A172 (cell line): ENCODE measurements around the gene VIPR1. TPM values are rescaled to one million over a fixed set of nuclear protein-coding genes. Genes with fewer than 3 reads are reported as not detected.

Experiments used
- DNase-seq: peaks from one replicate; pipeline ENCODE4 v3.0.0-alpha.2; 2015; ENCODE audit warnings: low spot score
- total RNA-seq: library from RNA; depleted of rRNA; stranded (reverse); fragments of >200 nt; shearing (Covaris generic); gene quantifications from 2 replicates; pipeline ENCODE4 v1.2.3, GENCODE V29; 2014; rRNA removed

The VIPR1 gene, protein sequence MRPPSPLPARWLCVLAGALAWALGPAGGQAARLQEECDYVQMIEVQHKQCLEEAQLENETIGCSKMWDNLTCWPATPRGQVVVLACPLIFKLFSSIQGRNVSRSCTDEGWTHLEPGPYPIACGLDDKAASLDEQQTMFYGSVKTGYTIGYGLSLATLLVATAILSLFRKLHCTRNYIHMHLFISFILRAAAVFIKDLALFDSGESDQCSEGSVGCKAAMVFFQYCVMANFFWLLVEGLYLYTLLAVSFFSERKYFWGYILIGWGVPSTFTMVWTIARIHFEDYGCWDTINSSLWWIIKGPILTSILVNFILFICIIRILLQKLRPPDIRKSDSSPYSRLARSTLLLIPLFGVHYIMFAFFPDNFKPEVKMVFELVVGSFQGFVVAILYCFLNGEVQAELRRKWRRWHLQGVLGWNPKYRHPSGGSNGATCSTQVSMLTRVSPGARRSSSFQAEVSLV
- not detected in 2 replicates for total RNA-seq

DNA sequence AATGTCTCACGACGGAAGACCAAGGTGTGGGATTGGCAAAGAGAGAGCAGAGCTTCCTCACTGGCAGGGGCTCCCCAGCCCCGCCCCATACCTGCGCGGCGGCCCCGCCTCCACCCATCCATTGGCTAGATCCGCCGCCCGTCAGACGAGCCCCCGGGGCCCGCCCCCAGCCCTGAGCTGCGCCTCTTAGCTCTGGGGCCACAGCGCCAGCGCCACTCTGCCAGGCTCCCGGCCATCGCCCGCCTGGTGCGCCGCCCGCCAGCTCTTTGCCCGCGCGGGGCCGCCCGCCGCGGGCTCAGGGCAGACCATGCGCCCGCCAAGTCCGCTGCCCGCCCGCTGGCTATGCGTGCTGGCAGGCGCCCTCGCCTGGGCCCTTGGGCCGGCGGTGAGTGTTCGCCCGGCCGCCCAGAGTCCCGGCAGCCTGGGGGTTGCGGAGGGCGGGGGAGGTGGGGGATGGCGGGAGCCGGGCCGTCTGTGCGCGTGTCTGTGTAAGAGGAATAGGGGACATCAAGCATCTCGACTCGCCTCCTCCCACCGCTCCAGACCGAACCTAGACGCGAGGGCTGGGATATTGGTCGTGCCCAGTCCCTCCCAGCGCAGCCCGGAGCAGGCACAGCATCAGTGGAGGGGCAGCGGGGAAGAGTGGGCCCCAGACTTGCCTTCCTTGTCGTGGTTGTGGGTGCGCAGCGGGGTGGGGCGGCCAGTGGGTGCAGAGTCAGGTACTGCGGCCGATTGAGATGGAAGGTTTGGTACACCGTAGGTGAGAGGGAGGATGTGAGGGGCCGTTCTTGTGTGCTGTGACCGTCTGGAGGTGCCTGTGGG, at the start of gene VIPR1:
TSS of gene VIPR1 (plus strand) at position 215 of the 822 bp plus-strand sequence. CDS start at position 308, 93 bp downstream.
- no peak for DNase-seq

DNA sequence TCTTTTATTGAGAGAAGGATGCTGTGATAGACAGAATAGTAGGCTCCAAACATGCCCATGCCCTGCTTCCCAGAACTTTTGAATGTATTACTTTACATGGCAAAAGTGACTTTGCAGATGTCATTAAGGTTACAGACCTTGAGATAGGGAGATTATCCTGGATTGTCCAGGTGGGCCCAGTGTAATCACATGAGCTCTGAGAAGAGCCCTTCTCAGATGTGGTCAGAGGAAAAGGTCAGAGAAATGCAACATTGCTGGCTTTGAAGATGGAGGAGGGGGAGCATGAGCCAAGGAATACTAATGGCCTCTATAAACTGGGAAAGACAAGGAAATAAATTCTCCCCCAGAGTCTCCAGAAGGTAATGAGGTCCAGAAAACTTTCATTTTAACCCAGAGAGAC, 46.2 kb upstream of the VIPR1 start:
- no peak for DNase-seq

DNA sequence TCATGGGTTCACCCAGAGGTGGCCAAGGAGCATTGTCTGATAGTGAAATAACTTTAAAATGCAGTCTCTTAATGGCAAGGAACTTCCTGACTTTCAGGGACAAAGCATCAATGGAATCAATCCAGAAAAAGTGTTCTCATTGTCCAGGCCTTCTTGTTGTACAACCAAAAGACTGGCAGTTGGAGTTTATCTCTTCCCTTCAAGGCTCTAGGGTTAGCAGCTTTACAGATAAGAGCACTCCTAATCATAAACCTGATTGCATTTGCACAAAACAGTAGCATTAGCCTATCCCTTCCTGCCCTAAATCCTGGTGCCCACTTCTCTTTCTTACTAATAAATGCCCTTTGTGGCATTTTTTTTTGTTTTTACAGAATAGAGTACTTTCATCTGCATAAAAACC, 43.3 kb upstream of the VIPR1 start:
- no peak for DNase-seq

DNA sequence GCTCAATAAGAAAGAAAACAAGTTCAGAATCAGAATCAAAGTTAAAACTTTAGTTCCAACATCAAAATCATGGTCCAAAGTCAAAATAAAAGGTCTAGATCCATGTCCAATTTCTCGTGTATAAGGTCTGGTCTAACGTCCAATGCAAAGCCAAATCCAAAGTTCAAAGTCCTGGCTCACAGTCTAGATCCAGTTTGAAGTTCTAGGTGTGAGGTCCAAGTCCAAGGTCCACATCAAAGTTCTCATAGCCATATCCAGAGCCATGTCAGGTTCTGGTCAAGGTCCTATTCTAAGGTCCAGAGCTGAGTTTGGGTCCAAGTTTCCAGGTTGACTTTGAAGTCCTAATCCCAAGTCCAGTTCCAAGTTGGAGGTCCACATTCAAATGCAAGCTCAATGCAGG, 40.7 kb upstream of the VIPR1 start:
- no peak for DNase-seq

DNA sequence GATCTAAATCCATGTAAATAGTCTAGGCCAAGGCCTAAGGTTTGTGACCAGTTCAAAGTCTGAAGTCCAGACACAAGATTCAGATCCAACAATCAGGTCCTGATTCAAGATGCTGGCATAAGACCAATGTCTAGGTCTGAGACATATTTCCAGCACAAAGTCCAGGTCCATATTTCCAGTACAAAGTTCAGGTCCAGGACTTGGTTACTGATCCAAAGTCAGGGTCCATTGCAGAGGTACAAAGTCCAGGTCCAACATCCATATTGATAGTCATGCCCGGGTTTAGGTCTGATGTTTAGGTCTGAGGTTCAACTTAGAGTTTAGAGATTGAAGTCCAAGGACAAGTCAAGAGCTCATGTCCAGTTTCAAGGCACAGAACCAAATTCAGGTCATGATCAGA, 39.4 kb upstream of the VIPR1 start:
- DNase-seq, result no peak

DNA sequence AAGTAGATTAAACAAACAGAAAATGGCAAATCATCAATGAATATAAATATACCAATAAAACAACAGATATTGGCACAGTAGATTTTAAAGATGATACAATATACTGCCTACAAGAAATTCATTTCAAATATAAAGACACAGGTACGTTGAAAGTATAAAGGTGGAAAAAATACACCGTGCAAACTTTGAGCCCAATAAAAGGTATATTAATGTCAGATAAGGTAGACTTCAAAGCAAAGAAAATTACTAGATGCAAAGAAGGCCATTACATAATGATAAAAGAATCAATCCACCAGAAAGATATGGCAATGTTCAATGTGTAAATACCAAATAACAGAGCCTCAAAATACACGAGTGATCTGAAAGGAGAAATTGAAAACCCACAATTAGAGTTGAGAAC, 34.3 kb upstream of the VIPR1 start:
- DNase-seq, result no peak

DNA sequence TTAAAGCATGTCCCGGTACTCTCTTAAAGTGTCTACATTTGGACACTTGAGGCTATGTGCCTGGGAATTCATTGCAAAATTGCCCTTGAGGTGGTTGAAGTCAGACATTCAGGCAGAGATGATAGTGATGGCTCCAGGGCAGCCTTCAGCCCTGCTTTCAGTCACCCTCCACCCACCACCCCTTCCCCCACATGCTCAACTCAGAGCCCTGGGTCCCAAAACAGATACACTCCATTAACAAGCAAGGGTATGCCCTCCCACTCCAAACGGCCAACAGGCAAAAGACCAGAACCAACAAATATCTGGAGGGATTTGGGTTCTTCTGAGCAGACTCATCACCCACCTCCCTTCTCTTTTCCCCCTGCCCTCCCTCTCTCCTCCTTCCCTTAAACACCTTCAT, 29.9 kb upstream of the VIPR1 start:
- DNase-seq, result no peak

DNA sequence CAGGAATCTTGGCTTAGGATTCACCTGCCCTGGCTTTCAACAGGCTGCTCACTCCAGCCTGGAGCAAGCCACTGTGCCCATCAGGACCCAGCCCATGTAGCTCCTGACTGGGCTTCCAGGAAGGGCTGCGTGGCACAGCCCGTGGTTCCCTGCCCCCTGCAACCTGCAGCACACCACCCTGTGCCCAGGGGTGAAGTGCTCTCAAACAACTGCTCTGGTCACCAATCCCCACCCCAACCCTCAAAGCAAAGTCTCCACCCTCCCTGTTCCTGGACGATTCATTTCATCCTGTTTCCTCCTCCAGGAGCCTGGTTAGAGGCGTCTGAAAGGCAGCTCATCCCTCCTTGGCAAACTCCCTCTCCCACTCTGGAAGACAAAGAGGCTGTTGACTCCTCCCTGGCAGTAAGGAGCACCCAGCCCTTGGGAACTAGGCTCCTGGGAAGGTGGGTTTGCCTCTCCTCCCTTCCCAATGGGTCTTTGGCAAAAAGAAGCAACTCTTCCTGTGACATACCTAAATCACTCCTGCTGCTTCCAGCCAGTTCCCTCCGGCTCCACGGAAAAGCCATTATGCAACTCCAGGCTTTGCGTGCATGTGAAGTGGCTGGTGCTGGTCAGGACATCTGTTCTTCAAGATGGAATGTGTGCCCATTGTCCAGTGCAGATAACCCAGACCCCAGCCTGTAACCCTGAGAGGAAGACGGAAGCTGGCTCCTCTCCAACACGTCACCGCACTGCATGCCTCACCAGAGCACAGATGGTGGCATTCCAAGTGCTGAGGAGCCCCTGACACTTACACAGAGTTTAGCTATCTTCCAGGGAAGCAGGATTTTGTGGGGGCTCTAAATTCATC, 29.1 kb upstream of the VIPR1 start:
- DNase-seq, result no peak

DNA sequence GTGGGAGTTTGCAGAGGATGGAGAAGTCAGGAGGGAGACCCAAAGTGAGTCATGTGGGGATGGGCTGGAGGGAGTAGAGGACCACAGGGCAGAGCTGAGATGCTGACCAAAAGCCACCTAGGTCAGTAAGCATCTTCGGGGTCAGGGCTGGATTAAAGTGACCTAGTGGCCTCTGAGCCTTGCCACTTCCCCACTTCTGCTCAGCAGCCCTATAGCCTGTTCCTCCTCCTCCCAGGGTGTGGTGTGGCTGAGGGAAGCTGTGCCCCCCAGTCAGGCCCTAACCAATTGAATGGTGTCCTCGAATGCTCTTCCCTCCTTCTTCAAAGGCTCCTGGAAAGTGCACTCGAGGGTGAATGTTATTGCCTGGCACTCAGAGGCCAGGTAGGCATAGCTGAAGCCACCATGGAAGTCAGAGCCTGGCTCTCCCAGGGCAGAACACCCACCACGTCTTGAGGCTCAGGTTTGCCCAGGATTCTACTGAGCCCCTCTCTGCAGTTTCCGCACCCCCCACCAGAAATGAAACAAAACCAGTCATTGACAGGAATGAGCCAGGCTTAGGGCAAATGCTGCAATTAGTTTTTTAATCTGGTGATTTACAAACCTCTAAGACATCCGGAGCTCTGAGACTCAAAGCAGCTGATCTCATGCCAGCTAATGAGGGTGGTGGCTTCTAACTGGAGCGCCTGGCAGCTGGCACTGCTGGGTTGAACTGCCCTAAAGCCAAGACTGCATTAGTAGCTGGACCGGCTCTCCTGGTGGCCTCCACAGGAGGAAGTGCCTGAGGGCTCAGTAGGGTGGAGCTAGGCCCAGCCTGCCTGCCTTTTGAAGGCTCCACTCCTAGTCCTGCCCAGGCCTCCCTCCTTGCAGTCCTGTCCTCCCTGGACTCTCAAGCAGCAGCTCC, 26.0 kb upstream of the VIPR1 start:
- DNase-seq, result peak; percentile 48

DNA sequence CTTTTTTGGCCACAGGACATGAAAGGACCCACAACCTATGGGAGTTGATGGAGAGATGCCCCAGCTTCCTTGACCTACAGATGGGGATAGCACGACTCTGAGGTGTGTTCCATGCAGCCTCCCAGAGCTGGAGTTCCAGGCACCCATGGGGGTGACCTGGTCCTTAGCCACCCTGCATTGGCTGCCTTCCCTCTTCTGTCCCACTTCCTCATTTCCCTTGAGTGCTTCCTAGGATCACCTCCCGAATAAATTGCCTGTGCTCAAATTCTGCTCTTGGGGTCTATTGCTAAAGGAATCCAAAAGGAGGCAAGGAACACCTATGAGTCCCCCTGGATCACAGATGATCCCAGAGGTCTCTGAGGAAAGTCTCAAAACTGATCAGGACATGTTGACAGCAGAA, 24.7 kb upstream of the VIPR1 start:
- DNase-seq, result no peak

DNA sequence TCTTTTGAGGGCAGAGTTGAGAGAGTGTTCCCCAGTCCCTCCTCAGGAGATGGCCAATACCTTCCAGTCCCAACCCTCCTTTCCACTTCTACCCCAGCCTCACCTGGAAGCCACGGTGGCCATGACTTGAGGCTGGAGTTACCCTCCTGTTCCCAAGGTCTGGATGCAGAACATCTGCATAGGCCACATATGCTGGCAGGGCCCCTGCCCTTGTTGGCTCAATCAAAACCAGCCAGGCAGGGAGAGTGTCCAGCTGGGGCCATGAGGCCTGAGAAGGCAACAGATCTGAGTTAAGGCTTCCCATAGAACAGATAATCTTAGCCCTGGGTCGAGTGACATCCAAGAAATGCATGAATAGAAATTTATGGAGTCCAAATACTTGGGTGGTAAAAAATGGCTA, 23.6 kb upstream of the VIPR1 start:
- DNase-seq, result no peak

DNA sequence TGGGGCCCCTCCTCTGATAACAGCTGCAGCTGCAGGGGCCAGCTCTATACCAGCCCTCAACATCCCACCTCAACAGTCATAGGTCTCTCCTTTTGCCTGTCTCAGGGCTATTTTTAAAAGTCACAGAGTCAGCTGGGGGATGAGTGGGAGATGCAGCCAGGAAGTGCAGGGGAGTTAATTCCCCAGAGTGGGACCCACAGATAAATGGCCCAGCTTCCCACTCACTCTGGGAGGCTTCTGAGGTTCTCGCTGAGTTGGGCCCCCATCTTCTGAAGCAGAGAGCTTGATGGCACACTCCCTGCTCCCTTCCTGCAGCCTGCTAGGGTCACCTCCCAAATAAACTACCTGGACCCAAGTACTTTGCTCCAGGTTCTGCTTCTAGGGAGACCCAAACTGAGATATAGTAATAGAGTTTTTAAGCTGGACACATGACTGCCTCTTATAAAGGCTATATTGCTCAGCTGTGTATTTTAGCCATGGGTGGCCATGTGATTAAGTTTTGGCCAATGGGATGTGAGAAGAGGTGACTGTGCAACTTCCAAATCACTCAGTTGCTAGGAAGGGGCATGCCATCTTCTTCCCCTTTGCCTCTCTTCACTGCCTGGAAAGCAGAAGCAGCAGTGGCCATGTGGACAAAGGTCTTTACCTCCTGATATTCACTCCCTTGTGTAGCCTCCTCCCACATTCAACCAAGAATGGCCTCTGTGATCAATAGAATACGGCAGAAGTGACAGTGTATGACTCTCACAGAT, 15.5 kb upstream of the VIPR1 start:
- DNase-seq, result no peak

DNA sequence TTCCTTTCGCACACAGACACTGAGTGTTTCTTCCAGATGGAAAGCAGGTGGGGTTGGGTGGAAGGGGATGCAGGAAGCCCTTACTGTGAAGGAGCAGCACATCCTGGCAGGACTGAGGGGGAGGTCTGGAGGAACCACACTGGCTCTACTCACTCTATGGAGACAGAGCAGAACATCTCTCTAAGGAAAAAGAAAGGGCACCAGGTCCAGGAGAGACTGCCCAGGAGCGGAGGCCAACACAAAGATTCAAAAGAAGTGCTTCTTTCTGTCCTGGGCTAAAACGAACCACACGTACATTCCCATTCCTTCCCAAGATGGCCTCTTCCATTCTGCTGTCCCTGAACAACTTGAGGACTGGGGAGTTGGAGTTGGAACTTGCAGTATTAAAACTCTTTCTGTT, 13.8 kb upstream of the VIPR1 start:
- DNase-seq, result no peak

DNA sequence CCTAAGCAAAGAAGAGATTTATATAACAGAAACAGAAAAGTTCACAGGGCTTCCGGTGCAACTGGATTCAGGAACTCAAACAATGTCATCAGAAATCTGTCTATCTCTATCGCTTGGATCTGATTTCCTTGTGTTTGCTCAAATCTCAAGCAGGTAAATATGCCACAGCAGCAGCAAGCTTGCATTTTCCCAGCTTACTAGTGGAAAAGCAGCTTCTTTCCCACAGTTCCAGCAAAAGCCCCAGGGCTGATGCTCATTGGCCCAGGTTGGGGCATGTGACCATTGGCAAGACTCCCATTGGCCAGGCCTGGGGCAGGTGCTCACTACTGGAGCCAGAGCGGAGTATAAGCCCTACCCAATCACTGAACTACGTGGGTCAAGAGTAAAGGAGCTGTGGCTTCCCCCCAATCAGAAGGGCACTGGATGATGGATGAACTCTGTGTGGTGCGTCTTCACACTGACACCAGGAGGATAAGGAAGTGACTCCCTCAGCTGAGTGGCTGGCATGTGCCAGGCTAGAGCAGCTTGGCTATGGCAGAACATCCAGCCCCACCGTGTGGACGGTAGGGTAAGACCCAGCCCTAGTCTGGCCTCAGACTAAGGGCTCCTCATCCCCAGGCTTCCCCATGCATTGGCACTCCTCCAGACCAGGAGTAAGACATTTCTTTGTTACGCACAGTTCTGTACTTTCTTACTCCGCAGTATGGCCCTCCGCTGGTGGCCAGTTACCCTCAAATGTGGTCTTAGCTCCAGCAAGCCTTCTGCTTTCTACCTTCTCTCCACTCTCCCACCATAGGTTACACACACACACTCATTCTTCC, 13.1 kb upstream of the VIPR1 start:
- no peak for DNase-seq

DNA sequence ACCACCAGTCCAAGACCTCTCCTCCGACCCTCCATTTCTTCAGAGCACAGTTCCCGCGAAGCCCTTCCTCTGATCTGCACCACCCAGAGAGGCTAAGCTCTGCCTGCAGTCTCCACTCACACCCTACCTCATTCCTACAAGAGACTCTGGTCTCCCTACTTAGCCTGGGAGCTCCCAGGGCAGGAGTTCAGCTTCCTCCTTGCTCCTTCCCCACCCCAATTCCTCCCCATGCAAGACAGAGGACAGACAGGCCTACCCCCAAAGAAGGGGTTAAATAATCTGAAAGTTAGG, 12.6 kb upstream of the VIPR1 start:
- DNase-seq, result no peak

DNA sequence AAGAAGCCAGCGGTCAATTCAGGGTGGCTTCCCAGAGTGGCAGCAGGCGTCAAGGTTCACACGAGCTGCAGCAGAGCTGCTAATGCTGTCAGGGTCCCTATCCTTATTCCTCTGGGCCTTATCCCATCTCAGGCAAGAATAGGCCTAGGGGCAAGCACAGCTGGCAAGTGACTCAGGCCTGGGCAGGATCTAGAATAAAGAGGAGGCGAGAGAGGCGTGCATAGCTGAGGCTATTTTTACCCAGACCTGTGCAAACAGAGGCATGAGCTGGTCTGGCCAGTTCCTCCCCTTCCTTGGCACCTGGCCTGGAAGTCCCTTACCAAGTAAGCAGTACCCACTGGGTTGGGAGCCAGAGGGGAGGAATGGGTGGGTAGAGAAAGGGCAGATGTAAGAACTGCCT, 12.2 kb upstream of the VIPR1 start:
- peak; percentile 42 for DNase-seq

DNA sequence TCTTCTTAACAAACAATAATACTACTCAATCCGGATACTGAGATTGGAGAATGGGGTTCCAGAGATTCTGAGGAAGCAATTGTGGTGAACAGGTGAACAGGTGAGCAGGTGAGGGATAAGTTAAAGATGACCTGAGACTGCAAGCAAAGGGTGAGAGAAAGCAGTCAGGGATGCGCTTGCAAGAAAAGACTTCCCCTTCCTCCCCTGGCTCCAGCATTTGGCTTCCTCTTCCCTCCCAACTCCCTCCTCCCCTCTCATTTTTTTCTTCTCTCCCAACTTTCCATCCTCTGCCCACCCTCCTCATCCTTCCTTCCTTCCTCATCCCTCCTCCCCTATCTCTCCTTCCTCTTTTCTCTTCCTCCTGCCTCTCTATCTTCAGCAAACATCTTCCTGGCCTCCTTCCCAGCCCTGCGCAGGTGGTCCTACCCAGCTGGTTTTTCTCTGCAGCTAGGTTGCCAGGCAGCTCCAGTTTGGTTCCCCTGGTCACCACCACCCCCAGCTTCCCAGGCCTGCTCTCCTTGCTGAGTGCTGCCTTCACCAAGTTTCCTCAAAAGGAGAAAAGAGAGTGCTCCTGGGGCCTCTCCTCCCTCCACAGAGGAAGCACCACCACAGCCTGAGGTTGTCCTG, 10.4 kb upstream of the VIPR1 start:
- DNase-seq, result no peak

DNA sequence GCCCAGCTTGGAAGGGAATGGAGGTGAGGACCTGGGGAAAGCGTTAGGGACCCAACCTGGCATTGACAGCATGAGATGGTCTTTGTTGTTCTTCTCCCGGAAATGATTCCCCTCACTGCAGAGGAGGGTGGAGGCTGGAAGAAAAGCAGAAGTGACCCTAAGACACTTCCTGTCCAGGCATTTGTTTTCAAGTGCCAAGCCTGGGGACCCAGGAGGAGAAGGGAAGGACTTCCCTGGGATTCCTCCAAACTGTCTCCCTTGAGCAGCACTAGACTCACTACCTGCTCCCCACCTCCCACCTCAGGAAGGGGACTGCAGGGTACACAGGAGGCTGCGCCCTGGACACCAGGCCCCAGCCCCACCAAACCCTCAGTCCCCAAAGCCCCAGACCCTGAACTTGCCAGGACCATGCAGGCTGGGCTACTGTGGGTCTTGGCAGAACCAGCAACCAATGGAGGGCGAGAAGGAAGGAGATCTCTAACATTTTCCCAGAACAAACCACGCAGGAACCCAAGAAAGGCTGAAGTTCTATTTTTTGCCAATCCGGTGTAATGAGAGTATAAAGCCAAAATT, 9.8 kb upstream of the VIPR1 start:
- no peak for DNase-seq
